HG03060 (cell line): ENCODE measurements around the gene CDC34.

Experiments
- ATAC-seq: cut with Tn5 transposase; IDR thresholded peaks from one replicate; pipeline ENCODE4 v1.9.1; 2021; ENCODE audit warnings: low read depth, moderate number of reproducible peaks; ENCODE audit not compliant: unreplicated experiment

The CDC34 gene

DNA sequence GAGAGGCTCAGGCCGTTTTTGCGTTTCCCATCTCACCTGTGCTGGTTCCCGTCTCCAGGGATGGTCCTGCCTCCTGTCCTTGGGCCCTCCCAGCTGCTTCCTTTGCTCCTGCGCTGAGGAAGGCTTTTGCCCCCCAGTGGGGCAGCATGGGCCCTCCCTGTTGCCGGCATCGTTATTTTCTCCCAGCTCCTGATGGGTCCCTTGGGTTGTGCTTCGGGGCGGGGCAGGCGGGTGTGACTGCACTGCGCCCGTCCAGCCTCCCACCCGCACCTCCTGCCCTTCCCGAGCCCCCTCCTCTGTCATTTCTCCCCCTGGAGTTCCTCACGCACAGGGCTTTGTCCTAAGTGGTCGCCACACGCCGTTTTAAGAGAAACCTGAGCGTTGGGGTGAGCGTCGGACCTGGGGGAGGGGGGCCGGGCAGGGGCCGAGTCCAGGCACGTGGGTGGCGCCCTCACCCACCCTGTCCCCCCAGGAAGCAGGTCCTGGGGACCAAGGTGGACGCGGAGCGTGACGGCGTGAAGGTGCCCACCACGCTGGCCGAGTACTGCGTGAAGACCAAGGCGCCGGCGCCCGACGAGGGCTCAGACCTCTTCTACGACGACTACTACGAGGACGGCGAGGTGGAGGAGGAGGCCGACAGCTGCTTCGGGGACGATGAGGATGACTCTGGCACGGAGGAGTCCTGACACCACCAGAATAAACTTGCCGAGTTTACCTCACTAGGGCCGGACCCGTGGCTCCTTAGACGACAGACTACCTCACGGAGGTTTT lies 9.5 kb downstream of the CDC34 start:
- ATAC-seq = no peak

- ATAC-seq = no peak
Observed at GRCh38 chr19:541699-542098, 10.1 kb downstream of the CDC34 start.

GRCh38 chr19:542173-542866 lies 10.8 kb downstream of the CDC34 start:
- ATAC-seq = no peak

- no peak for ATAC-seq
Observed at GRCh38 chr19:543910-544608, 12.5 kb downstream of the CDC34 start, which contains the start of gene GZMM. Gene GZMM (plus strand): TSS chr19:544053. CDS start chr19:544072, 19 bp downstream.

GRCh38 chr19:547117-547516 lies 15.6 kb downstream of the CDC34 start:
- no peak for ATAC-seq

- ATAC-seq = no peak
Observed at GRCh38 chr19:547836-548720, 16.5 kb downstream of the CDC34 start.

DNA sequence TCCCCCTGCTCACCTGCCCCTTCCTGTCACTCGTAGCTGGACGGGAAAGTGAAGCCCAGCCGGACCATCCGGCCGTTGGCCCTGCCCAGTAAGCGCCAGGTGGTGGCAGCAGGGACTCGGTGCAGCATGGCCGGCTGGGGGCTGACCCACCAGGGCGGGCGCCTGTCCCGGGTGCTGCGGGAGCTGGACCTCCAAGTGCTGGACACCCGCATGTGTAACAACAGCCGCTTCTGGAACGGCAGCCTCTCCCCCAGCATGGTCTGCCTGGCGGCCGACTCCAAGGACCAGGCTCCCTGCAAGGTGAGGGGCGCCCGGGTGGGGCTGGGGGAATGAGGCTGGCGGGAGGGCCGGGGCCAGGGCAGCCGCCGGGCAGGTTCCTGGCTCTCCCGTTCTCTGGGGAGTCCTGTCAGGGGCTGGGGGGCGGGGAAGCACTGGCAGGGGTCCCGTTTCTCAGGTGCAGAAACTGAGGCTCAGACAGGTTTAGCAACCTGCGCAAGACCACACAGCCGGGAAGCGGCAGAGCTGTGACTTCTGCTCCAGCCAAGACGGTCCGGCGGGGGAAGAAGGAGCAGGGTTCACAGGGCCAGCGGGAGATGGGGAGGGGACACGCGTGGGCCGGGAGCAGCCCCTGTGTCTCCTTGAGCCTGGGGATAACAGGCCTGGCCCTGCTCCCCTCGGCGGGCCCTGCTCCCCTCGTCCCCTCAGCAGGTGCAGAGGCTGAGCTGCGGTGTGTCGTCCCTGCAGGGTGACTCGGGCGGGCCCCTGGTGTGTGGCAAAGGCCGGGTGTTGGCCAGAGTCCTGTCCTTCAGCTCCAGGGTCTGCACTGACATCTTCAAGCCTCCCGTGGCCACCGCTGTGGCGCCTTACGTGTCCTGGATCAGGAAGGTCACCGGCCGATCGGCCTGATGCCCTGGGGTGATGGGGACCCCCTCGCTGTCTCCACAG lies 17.6 kb downstream of the CDC34 start:
- no peak for ATAC-seq

DNA sequence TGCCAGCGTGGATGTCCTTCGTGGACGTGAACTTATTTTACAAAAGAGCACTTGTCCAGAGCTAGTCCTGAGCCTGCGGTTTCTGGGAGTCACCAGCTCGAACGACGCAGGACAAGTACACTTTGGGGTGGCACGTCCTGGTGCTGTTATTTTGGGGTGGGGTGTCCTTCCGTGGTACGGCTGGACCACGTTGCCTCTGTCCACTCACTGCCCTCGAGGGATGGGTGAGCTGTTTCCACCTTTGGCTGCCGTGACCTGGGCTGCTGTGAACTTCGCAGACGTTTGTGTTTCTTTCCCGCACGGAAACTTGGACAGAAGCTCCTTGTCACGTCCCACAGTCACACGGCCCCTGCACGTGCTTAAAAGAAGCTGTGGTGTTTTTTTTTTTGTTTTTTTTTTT lies 23.3 kb downstream of the CDC34 start:
- no peak for ATAC-seq

GRCh38 chr19:555474-555808 lies 23.9 kb downstream of the CDC34 start:
- ATAC-seq = no peak

- ATAC-seq = no peak
Observed at GRCh38 chr19:556611-557382, 25.2 kb downstream of the CDC34 start.

DNA sequence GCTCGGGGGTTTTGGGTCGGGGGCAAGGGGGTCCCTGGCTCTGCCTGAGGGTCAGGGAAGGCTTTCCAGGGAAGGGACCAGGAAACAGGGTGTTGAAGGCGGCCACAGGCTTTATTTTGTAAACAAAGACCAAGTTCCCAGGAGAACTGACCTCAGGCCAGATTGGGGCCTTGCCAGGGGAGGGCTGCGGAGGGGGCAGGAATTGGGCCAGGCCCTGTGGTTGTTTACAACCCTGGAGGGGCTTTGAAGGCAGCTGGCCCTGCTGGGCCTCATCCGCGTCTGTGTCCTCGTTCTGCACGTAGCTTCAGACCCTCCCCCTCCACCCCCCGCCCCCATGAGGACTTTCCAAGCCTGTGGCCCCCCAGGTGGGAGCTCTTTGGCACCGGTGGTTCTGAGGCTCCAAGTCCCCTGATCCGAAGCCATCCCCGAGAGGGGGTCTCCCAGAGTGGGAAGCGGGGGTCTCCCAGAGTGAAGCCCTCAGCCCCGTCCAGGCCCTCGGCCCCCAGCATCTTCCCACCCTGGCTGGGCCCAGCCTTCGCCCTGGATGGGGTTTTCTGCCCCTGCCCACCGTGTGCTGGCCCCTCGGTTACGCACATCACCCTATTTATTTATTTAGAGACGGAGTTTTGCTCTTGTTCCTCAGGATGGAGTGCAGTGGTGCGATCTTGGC lies 27.3 kb downstream of the CDC34 start:
- no peak for ATAC-seq

DNA sequence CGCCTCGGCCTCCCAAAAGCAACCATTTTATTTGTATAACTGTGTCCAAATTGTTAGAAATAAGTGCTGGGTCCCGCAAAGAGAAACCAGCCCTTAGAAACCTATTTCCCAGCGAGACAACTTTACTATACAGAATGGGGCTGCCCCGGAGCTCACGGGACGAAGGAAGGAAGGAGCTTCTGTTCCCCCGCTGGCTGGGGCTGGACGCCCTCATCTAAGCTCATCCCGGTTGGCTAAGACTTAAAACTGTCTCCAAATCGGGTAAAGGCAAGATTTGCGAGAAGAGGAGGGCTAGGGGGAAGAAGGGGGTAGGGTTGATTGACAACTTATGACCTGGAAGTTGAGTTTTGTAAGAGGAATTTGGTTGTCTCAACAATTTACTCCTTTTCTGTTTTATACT lies 28.6 kb downstream of the CDC34 start:
- ATAC-seq = no peak

DNA sequence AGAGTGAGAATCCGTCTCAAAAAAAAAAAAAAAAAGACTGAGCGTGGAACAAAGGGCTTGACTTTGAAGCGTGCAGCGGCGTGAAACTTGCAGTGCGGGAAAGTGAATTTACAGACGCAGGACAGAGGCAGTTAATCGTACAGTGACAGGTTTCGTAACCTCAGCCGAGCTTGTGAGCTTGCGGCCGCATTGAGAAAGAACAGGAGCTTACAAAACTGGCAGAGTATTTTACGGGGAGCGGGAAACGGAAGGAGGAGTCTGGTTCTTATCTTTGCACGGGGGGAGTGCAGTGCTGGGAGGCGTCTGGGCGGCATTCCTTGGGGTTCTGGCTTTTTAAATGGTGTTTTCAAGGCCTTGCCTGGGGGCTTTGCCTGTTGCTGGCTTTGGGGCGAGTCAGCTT lies 34.8 kb downstream of the CDC34 start:
- ATAC-seq = no peak

DNA sequence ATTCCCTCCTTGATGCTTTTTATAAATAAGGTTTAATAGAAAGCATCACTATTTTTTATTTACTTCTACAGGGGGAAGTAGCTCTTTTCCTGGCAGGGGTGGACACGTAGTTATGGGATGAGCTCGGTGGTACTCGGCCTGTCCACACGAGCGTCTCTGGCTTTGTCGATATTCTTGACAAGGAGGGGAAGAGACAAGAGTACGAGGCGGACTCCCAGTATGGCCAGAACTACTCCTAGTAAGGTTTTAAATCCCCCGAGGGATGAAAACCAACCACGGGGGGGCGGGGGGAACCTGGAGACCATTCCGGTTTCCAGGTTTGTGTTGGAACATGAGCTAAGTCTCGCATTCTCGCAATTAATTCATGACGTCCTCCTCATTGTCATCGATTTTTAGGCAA lies 35.3 kb downstream of the CDC34 start:
- no peak for ATAC-seq

GRCh38 chr19:567296-567900 lies 35.8 kb downstream of the CDC34 start:
- ATAC-seq = no peak

GRCh38 chr19:570251-570686 lies 38.7 kb downstream of the CDC34 start:
- ATAC-seq = no peak

DNA sequence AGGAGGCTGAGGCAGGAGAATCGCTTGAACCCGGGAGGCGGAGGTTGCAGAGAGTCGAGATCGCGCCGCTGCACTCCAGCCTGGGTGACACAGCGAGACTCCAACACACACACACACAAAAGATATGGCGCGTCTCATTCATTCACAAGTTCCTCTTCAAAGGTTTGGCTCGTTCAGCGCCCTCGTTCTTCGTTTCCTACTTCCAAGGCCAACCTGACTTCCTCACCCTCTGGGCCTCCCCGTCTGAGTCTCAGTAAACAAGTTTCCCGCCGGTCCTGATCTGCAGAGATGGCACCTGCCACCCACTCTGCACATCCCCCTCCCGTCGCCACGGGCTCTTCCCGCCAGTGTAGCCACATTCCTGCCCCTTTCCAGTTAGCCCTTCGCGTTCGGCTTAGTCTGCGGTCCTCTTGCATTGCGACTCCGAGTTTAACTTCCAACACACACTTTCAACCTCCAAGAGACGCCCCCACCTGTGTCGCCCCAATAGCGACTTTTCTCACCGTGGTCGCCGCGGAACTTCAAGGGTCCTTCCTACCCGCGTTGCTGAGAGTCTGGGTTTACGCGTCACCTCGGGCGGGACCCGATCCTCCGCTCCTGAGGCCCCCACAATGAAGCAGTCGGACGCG lies 39.5 kb downstream of the CDC34 start:
- ATAC-seq = no peak
